SK-N-SH (cell line): ENCODE measurements around the gene BBIP1. TPM values are rescaled to one million over a fixed set of nuclear protein-coding genes. Genes with fewer than 3 reads are reported as not detected.
A peak's percentile ranks its signal among the peaks of the same experiment; 100 is the strongest.

Experiments
- CTCF ChIA-PET: fragments of 300-600, 350-600 bp; formaldehyde crosslinking; extraction: SDS; loops from one replicate; lab custom pipeline; 2021; lab: Yijun Ruan, JAX
- POLR2A ChIA-PET: fragments of 350-600 bp; sonication (Branson Sonifier 250); formaldehyde crosslinking; extraction: SDS; loops from one replicate; lab custom pipeline; 2020; ENCODE audit warnings: antibody characterized with exemption, inconsistent platforms; lab: Yijun Ruan, JAX
- DNase-seq: peaks from one replicate; pipeline ENCODE4 v3.0.0; 2012
- H2AFZ ChIP-seq: fragments of 200-600 bp; sonication (generic); 2 replicates; pipeline ENCODE4 v1.8.1; 2016; ENCODE audit warnings: antibody characterized with exemption, mild to moderate bottlenecking, low read depth
- H3F3A ChIP-seq: fragments of 200-600 bp; sonication (generic); replicated peaks from 2 replicates; pipeline ENCODE3; 2016; ENCODE audit warnings: antibody characterized with exemption, mild to moderate bottlenecking; ENCODE audit not compliant: insufficient read depth
- H3K27ac ChIP-seq, 2 experiments: fragments of 200-500 bp in 1 of 2; fragments of 200-600 bp in 1 of 2; sonication (Bioruptor generic) in 1 of 2; sonication (generic), shearing (Covaris generic) in 1 of 2; 2 replicates each; pipeline versions ENCODE4 v1.5.1 to v1.6.1; 2014 to 2016; ENCODE audit warnings: low read depth in 2 of 2, inconsistent platforms in 1 of 2, low read length in 1 of 2, mild to moderate bottlenecking in 1 of 2, mixed read lengths in 1 of 2
- H3K27me3 ChIP-seq: fragments of 200-600 bp; sonication (generic), shearing (Covaris generic); 2 replicates; pipeline ENCODE4 v1.6.1; 2016; ENCODE audit warnings: mixed run types; ENCODE audit not compliant: insufficient read depth
- H3K36me3 ChIP-seq, 2 experiments: fragments of 200-500 bp in 1 of 2; fragments of 200-600 bp in 1 of 2; sonication (Bioruptor generic) in 1 of 2; sonication (generic) in 1 of 2; replicated peaks in 1 of 2; 2 replicates each; pipeline versions ENCODE3 to v1.5.1; 2014 to 2016; ENCODE audit warnings: low read length in 1 of 2, mild to moderate bottlenecking in 1 of 2; ENCODE audit not compliant: insufficient read depth in 2 of 2, control insufficient read depth in 1 of 2
- H3K4me1 ChIP-seq, 2 experiments: fragments of 200-500 bp in 1 of 2; fragments of 200-600 bp in 1 of 2; sonication (Bioruptor generic) in 1 of 2; sonication (generic), shearing (Covaris generic) in 1 of 2; 2 replicates each; pipeline versions ENCODE4 v1.5.1 to v1.6.1; 2014 to 2016; ENCODE audit warnings: low read depth in 1 of 2, low read length in 1 of 2, mixed run types in 1 of 2; ENCODE audit not compliant: insufficient read depth in 2 of 2, control insufficient read depth in 1 of 2
- H3K4me2 ChIP-seq: fragments of 200-600 bp; sonication (generic), shearing (Covaris generic); 2 replicates; pipeline ENCODE4 v1.6.1; 2017; ENCODE audit warnings: mixed run types
- H3K4me3 ChIP-seq, 2 experiments: fragments of 200-500 bp in 1 of 2; fragments of 200-600 bp in 1 of 2; sonication (Bioruptor generic) in 1 of 2; sonication (generic), shearing (Covaris generic) in 1 of 2; 2 replicates each; pipeline versions ENCODE4 v1.5.1 to v1.8.1; 2014 to 2016; ENCODE audit warnings: low read depth in 2 of 2, inconsistent platforms in 1 of 2, low read length in 1 of 2, mild to moderate bottlenecking in 1 of 2, mixed read lengths in 1 of 2, moderate library complexity in 1 of 2
- H3K79me2 ChIP-seq: fragments of 200-600 bp; sonication (generic); 2 replicates; pipeline ENCODE4 v1.8.1; 2017; ENCODE audit warnings: mild to moderate bottlenecking; ENCODE audit not compliant: insufficient read depth
- H3K9ac ChIP-seq: fragments of 200-600 bp; sonication (generic); 2 replicates; pipeline ENCODE4 v1.6.1; 2017; ENCODE audit warnings: mixed run types
- H3K9me2 ChIP-seq: fragments of 200-600 bp; sonication (generic); 2 replicates; pipeline ENCODE4 v1.6.1; 2017; ENCODE audit warnings: mixed run types
- H3K9me3 ChIP-seq: fragments of 200-600 bp; sonication (generic); 2 replicates; pipeline ENCODE4 v1.6.1; 2017; ENCODE audit warnings: mixed run types, mild to moderate bottlenecking, moderate library complexity
- H4K20me1 ChIP-seq: fragments of 200-600 bp; sonication (generic); 2 replicates; pipeline ENCODE4 v1.6.1; 2017; ENCODE audit warnings: mild to moderate bottlenecking, mixed run types; ENCODE audit not compliant: insufficient read depth
- EZH2phosphoT487 ChIP-seq: fragments of 200-600 bp; sonication (generic); IDR thresholded peaks from 2 replicates; pipeline ENCODE4 v1.6.1; 2017; ENCODE audit warnings: low read depth, mixed run types, mild to moderate bottlenecking, antibody characterized with exemption, moderate library complexity, borderline replicate concordance
- GATA2 ChIP-seq: sonication (generic); formaldehyde crosslinking; IDR thresholded peaks from 2 replicates; pipeline ENCODE4 v1.5.0; 2020; ENCODE audit warnings: mild to moderate bottlenecking, missing genetic modification reagents
- MAX ChIP-seq: IDR thresholded peaks from 2 replicates; pipeline ENCODE4 v1.4.0; 2012; ENCODE audit warnings: low read depth
- PBX3 ChIP-seq: IDR thresholded peaks from 2 replicates; pipeline ENCODE4; 2012
- RAD21 ChIP-seq: IDR thresholded peaks from 2 replicates; pipeline ENCODE4 v1.6.1; 2012; ENCODE audit warnings: mild to moderate bottlenecking, low read length
- RFX5 ChIP-seq: IDR thresholded peaks from 2 replicates; pipeline ENCODE4 v1.6.1; 2012; ENCODE audit warnings: mild to moderate bottlenecking, improper control_type of control experiment, low read length
- TCF12 ChIP-seq: IDR thresholded peaks from 2 replicates; pipeline ENCODE4 v1.4.0; 2012
- ZBTB33 ChIP-seq: IDR thresholded peaks from 2 replicates; pipeline ENCODE4 v1.4.0; 2012; ENCODE audit warnings: low read depth, borderline replicate concordance
- WGBS: methylation state at CpG from one replicate; pipeline ENCODE4 v1.1.6; 2017; ENCODE audit warnings: low lambda C conversion rate; 5-methylcytosine and 5-hydroxymethylcytosine counted together
- polyA plus RNA-seq, 3 experiments: library from polyadenylated mRNA; depleted of rRNA; stranded (reverse); fragments of >200 nt; gene quantifications; 2 replicates each; pipeline ENCODE4 v1.2.3, GENCODE V29; 2012

Gene BBIP1
- polyA plus RNA-seq, 1 of the 3 experiments (the other 2 are of a cell fraction) = 16.2 TPM

DNA sequence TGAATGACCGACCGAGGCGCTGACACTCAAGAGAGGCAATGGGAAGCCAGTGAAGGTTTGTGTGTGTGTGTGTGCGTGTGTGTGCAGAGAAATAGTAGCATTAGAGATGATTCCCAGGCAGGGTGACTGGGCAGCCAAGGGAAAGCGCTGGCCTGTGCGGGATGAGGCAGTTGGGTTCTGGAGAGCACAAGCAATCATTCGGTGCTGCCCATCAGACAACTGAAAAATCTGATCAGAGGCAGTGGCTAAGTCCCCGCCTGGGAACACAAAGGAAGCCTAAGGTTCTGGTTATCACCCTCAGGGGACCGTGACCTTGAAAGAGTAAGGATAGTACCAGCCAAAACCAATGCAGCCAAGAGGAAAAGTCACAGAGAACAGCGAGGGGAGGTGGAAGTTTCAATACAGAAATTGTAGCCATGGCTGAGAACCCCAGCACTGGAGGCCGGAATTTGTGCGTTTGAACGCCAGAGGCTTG lies 48.1 kb downstream of the BBIP1 start:
- Histone ChIP-seq H3K4me2 (peak overlapping the region; percentile 86), H3K27ac (peak overlapping the region; percentile 88 to 92), H2AFZ (peak overlapping the region; percentile 96; the same call in 1 of the 2 replicates), H3K9ac (peak overlapping the region; percentile 62; the same call in 1 of the 2 replicates), H3K27me3 (no peaks in the 10 kb centered on the region), H3K9me2 (no peaks in the 10 kb centered on the region), H3K4me3 (peak overlapping the region; percentile 74 to 91; a peak in 1 of 4 replicates), H4K20me1 (peaks cover 13% of the 10 kb centered on the region; the same call in 1 of the 2 replicates), H3K79me2 (peaks cover 31% of the 10 kb centered on the region), H3K9me3 (no peaks in the 10 kb centered on the region), H3F3A (peaks cover 3% of the 10 kb centered on the region), H3K36me3 (peaks cover 0 to 2% of the 10 kb centered on the region in 2 experiments), H3K4me1 (peaks cover 0 to 30% of the 10 kb centered on the region in 2 experiments; a peak in 2 of 4 replicates)
- 0 out of 2 replicates have a peak, but pooled peaks have one; percentile 1 for TF ChIP-seq RAD21
- TF ChIP-seq GATA2 (CRISPR knock-in tag) = no peak
- CTCF ChIA-PET = interaction anchor here (1.0 kb wide), 1 partner anchor 78 kb away, joined by 3 read pairs; no protein-coding TSS in a partner anchor
- peak; percentile 20 for DNase-seq
- 90% methylated on average over 13 of the region's 13 CpGs for WGBS
- POLR2A ChIA-PET = interaction anchor here (0.9 to 1.3 kb wide), 6 partner anchors 11 to 78 kb away, joined by 4 to 12 read pairs (median 4); no protein-coding TSS in a partner anchor

DNA sequence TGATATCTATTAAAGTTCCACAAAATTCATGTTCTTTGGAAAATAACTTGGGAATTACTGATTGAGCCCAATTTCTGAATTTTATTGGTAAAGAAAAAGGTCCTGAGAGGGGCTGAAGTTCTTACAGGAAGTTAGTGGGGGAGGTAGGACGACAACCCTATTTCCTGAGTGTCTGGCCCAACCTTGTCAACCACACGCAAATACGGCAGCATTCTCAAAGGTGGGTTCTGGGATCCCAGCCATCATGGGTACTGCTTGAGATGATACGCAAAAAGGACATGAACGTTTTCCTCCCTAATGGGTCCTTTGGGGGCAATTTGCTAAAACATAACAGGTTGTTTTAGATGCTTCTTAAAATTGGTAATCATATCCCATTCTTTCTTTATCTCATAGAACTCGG lies 50.0 kb downstream of the BBIP1 start:
- no peak for DNase-seq
- POLR2A ChIA-PET = interaction anchor here (1.0 kb wide), 1 partner anchor 9 kb away, joined by 3 read pairs; no protein-coding TSS in a partner anchor
- Histone ChIP-seq H3F3A (no peaks in the 10 kb centered on the region), H3K27me3 (no peaks in the 10 kb centered on the region), H3K79me2 (peaks cover 14% of the 10 kb centered on the region), H3K27ac (no peak overlapping the region), H4K20me1 (peaks cover 5% of the 10 kb centered on the region; the same call in 1 of the 2 replicates), H3K4me1 (peaks cover 0 to 25% of the 10 kb centered on the region in 2 experiments; a peak in 2 of 4 replicates), H3K4me3 (no peak overlapping the region), H3K36me3 (no peaks in the 10 kb centered on the region), H3K9me2 (no peaks in the 10 kb centered on the region), H3K9ac (no peak overlapping the region), H3K9me3 (no peaks in the 10 kb centered on the region), H2AFZ (no peak overlapping the region), H3K4me2 (no peak overlapping the region)
- CTCF ChIA-PET = interaction anchor here (2.1 kb wide), 1 partner anchor 123 kb away, joined by 8 read pairs; no protein-coding TSS in a partner anchor
- 87% methylated on average over 6 of the region's 6 CpGs for WGBS
- TF ChIP-seq RFX5 (no peak), EZH2phosphoT487 (no peak), MAX (no peak), ZBTB33 (no peak), PBX3 (no peak), TCF12 (no peak)
